ENCODE data around the gene EVC2.
A peak's percentile ranks its signal among the peaks of the same experiment; 100 is the strongest.

EVC2 gene

GRCh38 chr4:5708449-5709206, at the start of gene EVC2:
Gene EVC2, minus strand, starts transcription at chr4:5708559. Its CDS starts 46 bp downstream, at chr4:5708513.
- Histone ChIP-seq H3K9ac (ENCODE audit: low read length in 2 of 2) (peak within 1 kb of the TSS; percentile 80 to 88), H3K9me3 (ENCODE audit: control insufficient read depth in 2 of 2, low read length in 2 of 2) (no peaks in the 10 kb centered on the region), H3K4me1 (ENCODE audit: control insufficient read depth, insufficient read depth, low read length) (peaks cover 51% of the 10 kb centered on the region), H3K4me3 (ENCODE audit: low read length in 2 of 2) (peak within 1 kb of the TSS; percentile 85 to 86), H3K27me3 (ENCODE audit: control insufficient read depth in 1 of 2, insufficient read depth in 2 of 2, low read length in 2 of 2) (no peaks in the 10 kb centered on the region), H3K36me3 (ENCODE audit: control insufficient read depth in 2 of 2, insufficient read depth in 2 of 2, low read length in 2 of 2) (peaks cover 7% of the 10 kb centered on the region in 2 donors), H3K27ac (ENCODE audit: low read length) (peak within 1 kb of the TSS; percentile 81)

- Histone ChIP-seq H3K4me1 (ENCODE audit: control insufficient read depth, insufficient read depth, low read length) (no peaks in the 10 kb centered on the region), H3K9ac (ENCODE audit: low read length in 2 of 2) (no peak overlapping the region), H3K27me3 (ENCODE audit: control insufficient read depth in 1 of 2, insufficient read depth in 2 of 2, low read length in 2 of 2) (no peaks in the 10 kb centered on the region), H3K27ac (ENCODE audit: low read length) (no peak overlapping the region), H3K4me3 (ENCODE audit: low read length in 2 of 2) (no peak overlapping the region), H3K36me3 (ENCODE audit: control insufficient read depth in 2 of 2, insufficient read depth in 2 of 2, low read length in 2 of 2) (peaks cover 49 to 54% of the 10 kb centered on the region in 2 donors), H3K9me3 (ENCODE audit: control insufficient read depth in 2 of 2, low read length in 2 of 2) (no peaks in the 10 kb centered on the region)
These were observed 49.6 kb upstream of the EVC2 start for GRCh38 chr4:5757954-5758353.

GRCh38 chr4:5757536-5757935, 49.2 kb upstream of the EVC2 start:
- H3K36me3 ChIP-seq (ENCODE audit: control insufficient read depth in 2 of 2, insufficient read depth in 2 of 2, low read length in 2 of 2): peaks cover 51 to 59% of the 10 kb centered on the region in 2 donors
- no peak overlapping the region for H3K4me3 ChIP-seq (ENCODE audit: low read length in 2 of 2)
- no peaks in the 10 kb centered on the region for H3K27me3 ChIP-seq (ENCODE audit: control insufficient read depth in 1 of 2, insufficient read depth in 2 of 2, low read length in 2 of 2)
- H3K27ac ChIP-seq (ENCODE audit: low read length): no peak overlapping the region
- H3K4me1 ChIP-seq (ENCODE audit: control insufficient read depth, insufficient read depth, low read length): no peaks in the 10 kb centered on the region
- no peak overlapping the region for H3K9ac ChIP-seq (ENCODE audit: low read length in 2 of 2)
- no peaks in the 10 kb centered on the region for H3K9me3 ChIP-seq (ENCODE audit: control insufficient read depth in 2 of 2, low read length in 2 of 2)

GRCh38 chr4:5757091-5757490, 48.7 kb upstream of the EVC2 start:
- Histone ChIP-seq H3K9me3 (ENCODE audit: control insufficient read depth in 2 of 2, low read length in 2 of 2) (no peaks in the 10 kb centered on the region), H3K27me3 (ENCODE audit: control insufficient read depth in 1 of 2, insufficient read depth in 2 of 2, low read length in 2 of 2) (no peaks in the 10 kb centered on the region), H3K4me1 (ENCODE audit: control insufficient read depth, insufficient read depth, low read length) (no peaks in the 10 kb centered on the region), H3K9ac (ENCODE audit: low read length in 2 of 2) (no peak overlapping the region), H3K27ac (ENCODE audit: low read length) (no peak overlapping the region), H3K36me3 (ENCODE audit: control insufficient read depth in 2 of 2, insufficient read depth in 2 of 2, low read length in 2 of 2) (peaks cover 51 to 59% of the 10 kb centered on the region in 2 donors), H3K4me3 (ENCODE audit: low read length in 2 of 2) (no peak overlapping the region)

- H3K4me1 ChIP-seq (ENCODE audit: control insufficient read depth, insufficient read depth, low read length): no peaks in the 10 kb centered on the region
- no peak overlapping the region for H3K4me3 ChIP-seq (ENCODE audit: low read length in 2 of 2)
- no peak overlapping the region for H3K27ac ChIP-seq (ENCODE audit: low read length)
- H3K9ac ChIP-seq (ENCODE audit: low read length in 2 of 2): no peak overlapping the region
- no peaks in the 10 kb centered on the region for H3K27me3 ChIP-seq (ENCODE audit: control insufficient read depth in 1 of 2, insufficient read depth in 2 of 2, low read length in 2 of 2)
- peaks cover 55 to 59% of the 10 kb centered on the region in 2 donors for H3K36me3 ChIP-seq (ENCODE audit: control insufficient read depth in 2 of 2, insufficient read depth in 2 of 2, low read length in 2 of 2)
- no peaks in the 10 kb centered on the region for H3K9me3 ChIP-seq (ENCODE audit: control insufficient read depth in 2 of 2, low read length in 2 of 2)
These were observed 47.9 kb upstream of the EVC2 start for GRCh38 chr4:5756271-5756670.

GRCh38 chr4:5755679-5756078, 47.3 kb upstream of the EVC2 start:
- H3K27ac ChIP-seq (ENCODE audit: low read length): no peak overlapping the region
- H3K4me3 ChIP-seq (ENCODE audit: low read length in 2 of 2): no peak overlapping the region
- H3K9ac ChIP-seq (ENCODE audit: low read length in 2 of 2): no peak overlapping the region
- H3K9me3 ChIP-seq (ENCODE audit: control insufficient read depth in 2 of 2, low read length in 2 of 2): no peaks in the 10 kb centered on the region
- H3K4me1 ChIP-seq (ENCODE audit: control insufficient read depth, insufficient read depth, low read length): no peaks in the 10 kb centered on the region
- peaks cover 59 to 60% of the 10 kb centered on the region in 2 donors for H3K36me3 ChIP-seq (ENCODE audit: control insufficient read depth in 2 of 2, insufficient read depth in 2 of 2, low read length in 2 of 2)
- no peaks in the 10 kb centered on the region for H3K27me3 ChIP-seq (ENCODE audit: control insufficient read depth in 1 of 2, insufficient read depth in 2 of 2, low read length in 2 of 2)

- Histone ChIP-seq H3K27ac (ENCODE audit: low read length) (no peak overlapping the region), H3K9me3 (ENCODE audit: control insufficient read depth in 2 of 2, low read length in 2 of 2) (no peaks in the 10 kb centered on the region), H3K9ac (ENCODE audit: low read length in 2 of 2) (no peak overlapping the region), H3K4me3 (ENCODE audit: low read length in 2 of 2) (no peak overlapping the region), H3K27me3 (ENCODE audit: control insufficient read depth in 1 of 2, insufficient read depth in 2 of 2, low read length in 2 of 2) (no peaks in the 10 kb centered on the region), H3K36me3 (ENCODE audit: control insufficient read depth in 2 of 2, insufficient read depth in 2 of 2, low read length in 2 of 2) (peaks cover 63 to 65% of the 10 kb centered on the region in 2 donors), H3K4me1 (ENCODE audit: control insufficient read depth, insufficient read depth, low read length) (no peaks in the 10 kb centered on the region)
These were observed 46.8 kb upstream of the EVC2 start for GRCh38 chr4:5755161-5755560.

GRCh38 chr4:5754529-5754881, 46.1 kb upstream of the EVC2 start:
- Histone ChIP-seq H3K4me3 (ENCODE audit: low read length in 2 of 2) (no peak overlapping the region), H3K27ac (ENCODE audit: low read length) (no peak overlapping the region), H3K27me3 (ENCODE audit: control insufficient read depth in 1 of 2, insufficient read depth in 2 of 2, low read length in 2 of 2) (no peaks in the 10 kb centered on the region), H3K9me3 (ENCODE audit: control insufficient read depth in 2 of 2, low read length in 2 of 2) (no peaks in the 10 kb centered on the region), H3K9ac (ENCODE audit: low read length in 2 of 2) (no peak overlapping the region), H3K4me1 (ENCODE audit: control insufficient read depth, insufficient read depth, low read length) (no peaks in the 10 kb centered on the region), H3K36me3 (ENCODE audit: control insufficient read depth in 2 of 2, insufficient read depth in 2 of 2, low read length in 2 of 2) (peaks cover 67 to 71% of the 10 kb centered on the region in 2 donors)

- Histone ChIP-seq H3K9me3 (ENCODE audit: control insufficient read depth in 2 of 2, low read length in 2 of 2) (no peaks in the 10 kb centered on the region), H3K36me3 (ENCODE audit: control insufficient read depth in 2 of 2, insufficient read depth in 2 of 2, low read length in 2 of 2) (peaks cover 64 to 74% of the 10 kb centered on the region in 2 donors), H3K27me3 (ENCODE audit: control insufficient read depth in 1 of 2, insufficient read depth in 2 of 2, low read length in 2 of 2) (no peaks in the 10 kb centered on the region), H3K4me1 (ENCODE audit: control insufficient read depth, insufficient read depth, low read length) (no peaks in the 10 kb centered on the region), H3K27ac (ENCODE audit: low read length) (no peak overlapping the region), H3K4me3 (ENCODE audit: low read length in 2 of 2) (no peak overlapping the region), H3K9ac (ENCODE audit: low read length in 2 of 2) (no peak overlapping the region)
These were observed 45.6 kb upstream of the EVC2 start for GRCh38 chr4:5753766-5754528.

- no peak overlapping the region for H3K4me3 ChIP-seq (ENCODE audit: low read length in 2 of 2)
- peaks cover 64 to 76% of the 10 kb centered on the region in 2 donors for H3K36me3 ChIP-seq (ENCODE audit: control insufficient read depth in 2 of 2, insufficient read depth in 2 of 2, low read length in 2 of 2)
- H3K9ac ChIP-seq (ENCODE audit: low read length in 2 of 2): no peak overlapping the region
- H3K4me1 ChIP-seq (ENCODE audit: control insufficient read depth, insufficient read depth, low read length): no peaks in the 10 kb centered on the region
- no peaks in the 10 kb centered on the region for H3K9me3 ChIP-seq (ENCODE audit: control insufficient read depth in 2 of 2, low read length in 2 of 2)
- no peak overlapping the region for H3K27ac ChIP-seq (ENCODE audit: low read length)
- no peaks in the 10 kb centered on the region for H3K27me3 ChIP-seq (ENCODE audit: control insufficient read depth in 1 of 2, insufficient read depth in 2 of 2, low read length in 2 of 2)
These were observed 45.0 kb upstream of the EVC2 start for GRCh38 chr4:5753366-5753765.

Measured in stomach smooth muscle (tissue), 2 donors.